Epithelial cell of prostate (primary cell): Measurements from ENCODE around the gene EIF3A.
"Not testable (repeated sequence)": the region's sequence is repeated elsewhere in the genome, so short reads cannot be mapped to it uniquely, and the experiment has no call there.

Experiments
- DNase-seq: peaks from one replicate; pipeline ENCODE4 v3.0.0-alpha.2; 2011; ENCODE audit warnings: low read depth, low spot score
- H3K27ac ChIP-seq: fragments of 450-650 bp; 2 replicates; pipeline ENCODE4 v1.5.1; 2017; ENCODE audit warnings: mild to moderate bottlenecking

EIF3A gene

DNA sequence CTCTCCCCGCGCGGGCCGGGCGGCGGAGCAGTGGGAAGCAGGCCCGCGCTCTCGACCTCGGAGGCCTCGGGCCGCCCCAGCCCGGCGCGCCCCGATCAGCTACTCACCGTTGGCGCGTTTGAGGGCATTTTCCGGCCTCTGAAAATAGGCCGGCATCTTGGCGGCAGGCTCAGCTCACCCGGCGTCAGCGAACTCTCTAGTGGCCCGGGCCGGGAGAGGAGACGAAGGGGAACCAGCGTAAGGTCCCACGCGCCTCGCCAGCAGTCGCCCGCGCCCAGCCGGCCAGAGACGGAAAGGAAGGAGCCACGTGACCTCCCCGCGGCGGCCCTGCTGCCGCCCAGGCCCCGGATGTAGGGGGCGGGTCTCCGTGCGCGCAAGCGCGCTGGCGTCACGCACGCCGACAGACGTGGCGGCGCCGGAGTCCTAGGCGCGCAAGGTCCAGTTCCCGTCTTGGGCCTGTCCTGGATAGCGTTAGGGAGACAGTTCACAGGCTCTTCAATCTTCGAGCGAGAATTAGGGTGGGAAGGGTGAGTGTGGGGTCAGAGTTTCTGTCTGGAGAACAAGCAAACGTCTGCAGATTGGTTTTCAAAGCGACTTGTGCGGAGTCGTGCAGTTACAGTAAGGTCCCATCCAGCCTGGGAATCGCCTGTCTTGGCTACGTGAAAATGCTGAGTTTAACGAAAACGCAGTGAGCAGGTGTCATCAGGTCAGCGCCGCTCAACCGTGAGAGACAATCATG lies at the start of gene EIF3A:
Gene EIF3A (minus strand): TSS at position 297 of the 739 bp plus-strand sequence. CDS start 141 bp downstream, at position 156.
- DNase-seq = peak; percentile 60
- H3K27ac ChIP-seq = peak within 1 kb of the TSS; percentile 92

DNA sequence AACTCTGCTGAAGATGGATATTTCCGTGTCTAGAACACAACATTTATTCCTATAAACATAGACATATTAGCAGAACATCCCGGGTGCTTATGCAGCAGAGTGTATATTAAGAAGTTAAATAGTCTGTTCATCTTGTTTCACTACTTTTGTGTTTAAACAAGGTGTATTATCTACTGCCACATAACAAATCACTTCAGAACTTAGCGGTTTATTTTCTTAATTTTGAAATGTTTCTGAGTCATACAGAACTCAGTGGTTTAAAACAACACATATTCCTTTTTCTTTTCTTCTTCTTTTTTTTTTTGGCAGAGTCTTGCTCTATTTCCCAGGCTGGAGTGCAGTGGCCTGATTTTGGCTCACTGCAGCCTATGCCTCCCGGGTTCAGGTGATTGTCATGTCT lies 49.1 kb upstream of the EIF3A start:
- no peak for DNase-seq
- H3K27ac ChIP-seq = no peak overlapping the region

DNA sequence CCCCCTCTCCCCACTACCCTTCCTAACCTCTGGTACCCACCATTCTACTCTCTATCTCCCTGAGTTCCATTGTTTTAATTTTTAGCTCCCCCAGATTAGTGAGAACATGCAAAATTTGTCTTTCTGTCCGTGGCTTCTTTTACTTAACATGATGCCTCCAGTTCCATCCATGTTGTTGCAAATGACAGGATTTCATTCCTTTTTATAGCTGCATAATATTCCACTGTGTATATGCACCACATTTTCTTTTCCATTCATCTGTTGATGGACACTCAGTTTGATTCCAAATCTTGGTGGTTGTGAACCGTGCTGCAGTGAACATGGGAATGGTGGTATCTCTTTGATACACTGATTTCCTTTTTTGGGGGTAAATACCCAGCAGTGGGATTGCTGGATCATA lies 45.3 kb upstream of the EIF3A start:
- no peak overlapping the region for H3K27ac ChIP-seq
- DNase-seq = no peak

DNA sequence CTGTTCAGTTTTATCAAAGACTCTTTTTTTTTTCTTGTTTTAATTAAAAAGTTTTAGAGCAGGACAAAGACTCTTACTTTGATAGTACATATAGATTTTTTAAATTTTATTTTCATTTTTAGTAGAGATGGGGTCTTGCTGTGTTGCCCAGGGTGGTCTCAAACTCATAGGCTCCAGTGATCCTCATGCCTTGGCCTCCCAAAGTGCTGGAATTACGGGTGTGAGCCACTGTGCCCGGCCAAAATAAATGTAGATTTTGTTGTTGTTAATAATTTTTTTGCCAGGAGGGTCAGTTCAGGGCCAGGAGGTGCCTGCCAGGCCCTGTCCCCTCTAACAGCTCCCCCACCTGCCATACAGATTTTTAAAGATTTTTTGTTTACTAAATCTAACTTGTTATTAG lies 40.3 kb upstream of the EIF3A start:
- no peak overlapping the region for H3K27ac ChIP-seq
- no peak for DNase-seq

DNA sequence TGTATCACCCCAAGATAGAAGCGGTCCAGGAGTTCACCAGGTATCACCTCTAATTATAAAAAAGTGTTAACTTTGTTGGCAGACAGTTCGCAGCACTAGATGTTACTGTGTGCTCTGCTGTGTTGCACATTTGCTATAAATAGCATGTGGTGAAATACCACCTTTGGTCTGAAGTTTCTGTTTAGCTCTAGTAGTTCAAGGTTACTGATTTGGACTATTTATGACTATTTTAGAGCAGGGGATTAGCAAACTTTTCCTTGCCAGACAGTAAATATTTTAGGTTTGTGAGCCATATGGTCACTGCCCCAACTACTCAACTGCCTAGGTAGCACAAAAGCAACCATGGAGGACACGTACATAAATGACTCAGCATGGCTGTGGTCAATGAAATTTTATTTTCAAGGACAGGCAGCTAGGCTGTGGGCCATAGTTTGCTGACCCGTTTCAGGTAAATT lies 39.8 kb upstream of the EIF3A start:
- no peak for DNase-seq
- H3K27ac ChIP-seq = no peak overlapping the region

DNA sequence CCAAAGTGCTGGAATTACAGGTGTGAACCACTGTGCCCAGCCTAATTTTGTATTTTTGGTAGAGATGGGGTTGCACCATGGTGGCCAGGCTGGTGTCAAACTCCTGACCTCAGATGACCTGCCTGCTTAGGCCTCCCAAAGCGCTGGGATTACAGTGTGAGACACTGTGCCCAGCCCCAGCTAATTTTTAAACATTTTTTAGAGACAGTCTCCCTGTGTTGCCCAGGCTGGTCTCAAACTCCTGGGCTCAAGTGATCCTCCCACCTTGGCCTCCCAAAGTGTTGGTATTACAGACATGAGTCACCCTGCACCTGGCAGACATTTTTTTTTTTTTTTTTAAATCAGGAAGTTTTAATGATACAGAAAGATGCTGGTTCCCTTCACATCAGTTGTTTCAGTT lies 38.8 kb upstream of the EIF3A start:
- no peak for DNase-seq
- no peak overlapping the region for H3K27ac ChIP-seq

GRCh38 chr10:119118231-119118630 lies 37.6 kb upstream of the EIF3A start:
- no peak for DNase-seq
- H3K27ac ChIP-seq = no peak overlapping the region

DNA sequence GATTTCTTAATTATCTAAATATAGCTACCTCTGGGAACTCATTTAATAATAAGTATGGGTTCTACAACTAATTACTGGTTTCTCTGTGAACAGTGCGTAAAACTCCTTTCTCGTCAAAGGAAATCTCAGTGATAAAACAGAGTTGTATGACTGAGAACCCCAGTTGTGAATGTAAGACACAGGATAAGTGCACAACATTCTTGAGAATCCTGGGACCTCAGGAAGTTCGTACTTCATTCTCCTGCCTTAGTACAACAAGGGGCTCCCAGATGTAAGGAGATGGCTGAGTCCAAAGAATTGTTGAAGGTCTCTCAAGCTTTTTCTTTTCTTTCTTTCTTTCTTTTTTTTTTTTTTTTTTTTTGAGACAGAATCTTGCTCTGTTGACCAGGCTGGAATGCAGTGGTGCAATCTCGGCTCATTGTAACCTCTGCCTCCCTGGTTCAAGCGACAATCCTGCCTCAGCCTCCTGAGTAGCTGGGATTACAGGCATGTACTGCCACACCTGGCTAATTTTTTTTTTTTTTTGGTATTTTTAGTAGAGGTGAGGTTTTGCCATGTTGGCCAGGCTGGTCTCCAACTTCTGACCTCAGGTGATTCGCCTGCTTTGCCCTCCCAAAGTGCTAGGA lies 35.8 kb upstream of the EIF3A start:
- no peak overlapping the region for H3K27ac ChIP-seq
- no peak for DNase-seq

- no peak overlapping the region for H3K27ac ChIP-seq
- DNase-seq = no peak
Observed at GRCh38 chr10:119115926-119116325, 35.3 kb upstream of the EIF3A start.

DNA sequence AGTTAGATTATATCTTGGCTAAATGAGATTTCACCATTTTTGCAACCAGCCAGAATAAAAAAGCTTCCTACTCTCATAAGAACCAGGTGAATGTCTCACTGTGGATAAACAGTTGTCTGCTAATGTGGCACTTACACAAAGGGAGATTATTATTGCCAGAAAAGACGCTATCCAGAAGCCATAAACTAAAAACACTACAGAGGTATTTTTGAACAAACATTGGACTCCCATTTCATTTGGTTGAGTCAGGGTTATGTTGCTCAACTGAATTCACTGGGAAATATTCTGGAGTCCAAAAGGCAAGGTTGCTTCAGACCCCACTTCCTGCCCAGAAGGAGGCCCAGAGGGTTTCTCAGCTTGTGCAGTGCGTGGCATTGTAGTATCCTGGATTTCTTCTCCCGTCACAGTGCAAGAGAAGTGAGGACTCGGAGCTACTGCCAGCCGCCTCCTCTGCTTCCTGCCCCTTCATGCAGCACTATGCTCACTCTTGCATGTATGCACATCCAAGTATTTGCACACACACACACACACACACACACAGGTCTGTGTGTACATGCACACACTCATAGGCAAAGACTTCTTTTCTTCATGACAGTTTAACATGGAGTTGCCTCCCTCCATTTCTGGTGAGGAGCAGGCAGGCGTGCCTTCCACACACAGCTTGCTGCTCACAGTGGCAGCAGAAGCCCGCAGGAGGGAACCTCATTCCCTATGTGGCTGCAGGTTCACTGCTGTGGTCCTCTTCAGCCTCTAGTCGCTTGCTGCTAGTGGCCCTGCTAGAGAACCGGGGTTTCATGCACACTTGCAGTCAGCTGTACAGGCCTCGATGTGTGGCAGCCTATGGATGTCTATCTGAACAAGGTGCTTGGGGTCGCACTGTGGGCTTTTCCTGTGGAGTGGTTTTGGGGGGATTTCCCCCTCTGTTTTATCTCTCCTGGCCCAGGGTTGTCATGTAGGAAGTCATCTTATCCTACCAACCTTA lies 33.4 kb upstream of the EIF3A start:
- DNase-seq = no peak
- peak overlapping the region; percentile 55 for H3K27ac ChIP-seq

DNA sequence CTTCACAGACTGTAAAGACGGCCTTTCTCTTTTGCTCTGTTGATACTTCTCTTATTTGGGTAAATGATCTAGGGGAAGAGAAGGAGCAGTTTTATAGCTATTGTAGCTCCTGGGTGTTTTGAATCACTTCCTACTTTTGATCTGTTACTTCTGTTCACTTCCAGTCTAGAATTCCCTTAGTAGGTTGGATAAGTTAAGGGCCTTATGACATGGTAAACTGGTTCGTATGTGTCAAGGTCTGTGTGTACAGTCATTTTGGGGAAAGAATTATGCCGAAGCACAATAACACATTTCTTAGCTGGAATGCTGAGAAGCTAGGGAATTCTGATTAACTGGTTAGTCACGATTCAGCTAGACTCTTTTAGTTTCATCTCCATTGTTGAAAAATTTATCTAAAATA lies 31.4 kb upstream of the EIF3A start:
- DNase-seq = no peak
- no peak overlapping the region for H3K27ac ChIP-seq

DNA sequence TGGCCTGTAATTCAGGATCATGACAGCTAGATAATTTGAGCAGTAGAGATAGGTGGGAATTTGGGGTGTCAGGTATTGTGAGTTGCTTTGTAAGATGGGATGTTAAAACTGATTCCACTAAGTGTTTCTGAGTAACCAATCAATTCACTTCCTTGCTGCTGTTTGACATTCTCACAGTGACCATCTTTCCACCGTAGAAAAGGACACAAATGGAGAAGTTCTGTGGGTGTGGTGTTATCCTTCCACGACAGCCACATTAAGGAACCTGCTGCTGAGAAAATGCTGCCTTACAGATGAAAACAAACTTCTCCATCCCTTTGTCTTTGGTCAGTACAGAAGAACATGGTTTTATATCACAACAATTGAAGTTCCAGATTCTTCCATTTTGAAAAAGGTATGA lies 27.2 kb upstream of the EIF3A start:
- DNase-seq, H3K27ac ChIP-seq: not testable (repeated sequence)

GRCh38 chr10:119107106-119107505 lies 26.5 kb upstream of the EIF3A start:
- not testable (repeated sequence) for DNase-seq, H3K27ac ChIP-seq

DNA sequence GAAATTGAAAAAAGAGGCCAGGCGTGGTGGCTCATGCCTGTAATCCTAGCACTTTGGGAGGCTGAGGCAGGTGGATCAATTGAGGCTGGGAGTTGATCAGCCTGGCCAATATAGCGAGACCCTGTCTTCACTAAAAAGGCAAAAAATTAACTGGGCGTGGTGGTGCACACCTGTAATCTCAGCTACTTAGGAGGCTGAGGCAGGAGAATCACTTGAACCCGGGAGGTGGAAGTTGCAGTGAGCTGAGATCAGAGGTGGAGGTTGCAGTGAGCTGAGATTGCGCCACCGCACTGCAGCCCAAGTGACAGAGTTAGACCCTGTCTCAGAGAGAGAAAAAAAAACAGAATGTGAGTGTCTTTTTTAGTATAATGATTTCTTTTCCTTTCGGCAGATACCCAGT lies 25.3 kb upstream of the EIF3A start:
- not testable (repeated sequence) for H3K27ac ChIP-seq, DNase-seq

DNA sequence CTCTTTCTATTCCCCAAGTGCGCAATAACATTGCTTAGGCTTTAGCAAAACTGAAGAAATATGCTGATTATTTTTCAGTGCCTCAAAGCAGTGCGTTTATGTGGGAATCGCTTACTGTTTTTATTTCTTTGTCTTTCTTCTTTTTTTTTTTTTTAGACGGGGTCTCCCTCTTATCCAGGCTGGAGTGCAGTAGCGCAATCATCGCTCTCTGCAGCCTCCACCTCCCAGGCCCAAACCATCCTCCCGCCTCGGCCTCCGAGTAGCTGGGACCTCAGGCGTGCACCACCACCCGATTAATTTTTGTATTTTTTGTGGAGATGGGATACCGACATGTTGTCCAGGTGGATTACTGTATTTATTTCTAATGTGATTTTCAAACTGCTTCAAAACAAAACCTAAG lies 24.5 kb upstream of the EIF3A start:
- DNase-seq = no peak
- no peak overlapping the region for H3K27ac ChIP-seq

DNA sequence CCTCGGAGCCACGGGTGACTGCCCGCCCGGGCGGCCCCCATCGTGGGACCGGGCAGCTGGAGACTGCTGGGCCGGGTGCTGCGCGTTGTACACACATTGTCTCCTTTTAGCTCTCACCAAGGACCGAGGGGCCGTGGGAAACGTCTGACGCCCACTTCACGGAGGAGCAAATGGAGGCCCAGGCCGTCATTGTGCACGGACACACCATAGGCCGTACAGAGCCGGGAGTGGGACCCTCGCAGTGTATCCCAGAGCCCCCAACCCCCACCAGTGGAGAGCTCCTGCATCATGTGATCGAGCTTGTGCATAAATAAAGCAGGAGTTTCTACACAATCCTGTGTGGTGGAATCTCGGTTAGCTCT lies 24.0 kb upstream of the EIF3A start:
- DNase-seq = no peak
- peak overlapping the region; percentile 56 for H3K27ac ChIP-seq

- peak within 1 kb of the TSS; percentile 56 for H3K27ac ChIP-seq
- no peak for DNase-seq
Observed at GRCh38 chr10:119103903-119104653, 23.5 kb upstream of the EIF3A start, which contains the start of gene DENND10. Gene DENND10, plus strand, starts transcription at chr10:119104113. Its CDS starts 30 bp downstream, at chr10:119104143.

DNA sequence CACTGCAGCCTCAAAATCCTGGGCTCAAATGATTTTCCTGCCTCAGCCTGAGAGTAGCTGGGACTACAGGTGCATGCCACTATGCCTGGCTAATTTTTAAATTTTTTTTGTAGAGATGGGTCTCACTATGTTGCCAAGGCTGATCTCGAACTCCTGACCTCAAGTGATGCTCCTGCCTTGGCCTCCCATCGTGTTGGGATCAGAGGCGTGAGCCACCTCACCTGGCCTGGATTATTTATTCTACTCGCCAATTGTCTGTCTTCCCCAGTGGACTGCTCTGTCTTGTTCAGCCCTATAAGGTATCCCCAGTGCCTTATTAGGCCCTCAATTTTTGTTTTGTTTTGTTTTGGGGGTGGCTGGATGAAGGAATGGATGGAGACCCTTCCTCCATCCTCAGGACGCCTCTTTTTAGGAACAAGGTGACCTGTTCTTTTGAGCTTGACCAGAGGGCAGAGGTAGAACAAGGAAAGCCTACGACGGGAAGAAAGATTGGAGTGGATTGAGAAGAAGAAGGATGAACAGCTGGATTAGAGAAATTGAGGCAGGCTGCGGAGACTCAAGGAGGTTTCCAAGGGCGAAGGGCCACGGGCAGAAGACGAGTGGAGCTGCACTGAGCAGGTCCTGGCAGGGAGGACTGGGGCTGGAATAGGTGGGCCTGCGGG lies 22.8 kb upstream of the EIF3A start:
- no peak overlapping the region for H3K27ac ChIP-seq
- DNase-seq = no peak

- H3K27ac ChIP-seq = peak overlapping the region; percentile 95
Observed at GRCh38 chr10:119101366-119102098, 20.9 kb upstream of the EIF3A start.

More at GRCh38 chr10:119101366-119102098, 20.9 kb upstream of the EIF3A start:
- DNase-seq = no peak
